ENCODE measurements around the gene LMNTD2.
A peak's percentile ranks its signal among the peaks of the same experiment; 100 is the strongest.

Gene LMNTD2

GRCh38 chr11:567629-568292 is 7.2 kb upstream of the LMNTD2 start:
- no peak for DNase-seq

GRCh38 chr11:567011-567628 is 6.6 kb upstream of the LMNTD2 start:
- no peak for DNase-seq

GRCh38 chr11:565921-566509 is 5.5 kb upstream of the LMNTD2 start:
- no peak for DNase-seq

GRCh38 chr11:563812-564578 is 3.5 kb upstream of the LMNTD2 start:
- no peak for DNase-seq

GRCh38 chr11:563066-563811 is 2.7 kb upstream of the LMNTD2 start:
- DNase-seq = no peak

- DNase-seq = no peak
Measured at GRCh38 chr11:562046-562645, 1.6 kb upstream of the LMNTD2 start.

- DNase-seq = peak; percentile 94
Measured at GRCh38 chr11:561148-562003, 838 bp upstream of the LMNTD2 start.

- no peak for DNase-seq
Measured at GRCh38 chr11:559712-560304, 730 bp downstream of the LMNTD2 start.

- DNase-seq = no peak
Measured at GRCh38 chr11:559020-559620, 1.4 kb downstream of the LMNTD2 start.

GRCh38 chr11:558503-558902 is 2.0 kb downstream of the LMNTD2 start:
- no peak for DNase-seq

- DNase-seq = no peak
Measured at GRCh38 chr11:557328-558132, 3.0 kb downstream of the LMNTD2 start.

GRCh38 chr11:556662-557256 is 3.8 kb downstream of the LMNTD2 start:
- DNase-seq = no peak

GRCh38 chr11:555780-556661 is 4.5 kb downstream of the LMNTD2 start:
- DNase-seq = no peak

GRCh38 chr11:555227-555779 is 5.2 kb downstream of the LMNTD2 start:
- no peak for DNase-seq

GRCh38 chr11:554428-555226 is 5.9 kb downstream of the LMNTD2 start:
- peak; percentile 30 for DNase-seq

GRCh38 chr11:553988-554340 is 6.6 kb downstream of the LMNTD2 start:
- no peak for DNase-seq

Measured in kidney glomerular epithelial cell (primary cell).